Neutrophil (primary cell): ENCODE results near the gene UPK1B.
"Not testable (repeated sequence)": the region's sequence is repeated elsewhere in the genome, so short reads cannot be mapped to it uniquely, and the experiment has no call there.

Experiments
- H3K27ac ChIP-seq: fragments of 200-600 bp; sonication (generic); 2 replicates; pipeline ENCODE4 v1.5.1; 2016; ENCODE audit warnings: mild to moderate bottlenecking, moderate library complexity
- H3K27me3 ChIP-seq: fragments of 200-600 bp; sonication (generic); 2 replicates; pipeline ENCODE4 v1.6.0; 2016; ENCODE audit warnings: mild to moderate bottlenecking
- H3K36me3 ChIP-seq: fragments of 200-600 bp; sonication (generic); 2 replicates; pipeline ENCODE4 v1.5.1; 2017
- H3K4me1 ChIP-seq, 2 experiments: fragments of 200-600 bp in 1 of 2; sonication (generic) in 1 of 2; 1 replicate in 1 of 2; 2 replicates in 1 of 2; pipeline versions ENCODE4 v1.5.1 to v1.6.1; 2013 to 2016; ENCODE audit warnings: low read depth in 1 of 2, low read length in 1 of 2, mild to moderate bottlenecking in 1 of 2, moderate library complexity in 1 of 2; ENCODE audit not compliant: control insufficient read depth in 1 of 2, insufficient read depth in 1 of 2
- H3K4me3 ChIP-seq, 2 experiments: fragments of 200-600 bp in 1 of 2; sonication (generic) in 1 of 2; 1 replicate in 1 of 2; 2 replicates in 1 of 2; pipeline ENCODE4 v1.5.1; 2013 to 2016; ENCODE audit warnings: low read depth in 1 of 2, low read length in 1 of 2, mild to moderate bottlenecking in 1 of 2, moderate library complexity in 1 of 2
- H3K9me3 ChIP-seq: fragments of 200-600 bp; sonication (generic); 2 replicates; pipeline ENCODE4 v1.5.1; 2016
- CTCF ChIP-seq: fragments of 200-600 bp; sonication (generic); IDR thresholded peaks from 2 replicates; pipeline ENCODE4 v1.5.1; 2016; ENCODE audit warnings: antibody characterized with exemption

UPK1B gene

GRCh38 chr3:119238363-119238762, 65.0 kb downstream of the UPK1B start:
- Histone ChIP-seq H3K36me3 (peaks cover 11% of the 10 kb centered on the region), H3K4me3 (peak overlapping the region in 1 of 2 experiments; percentile 12), H3K9me3 (no peaks in the 10 kb centered on the region), H3K27ac (peak overlapping the region; percentile 88), H3K4me1 (peaks cover 49 to 53% of the 10 kb centered on the region in 2 experiments), H3K27me3 (no peaks in the 10 kb centered on the region)
- TF ChIP-seq CTCF = no peak

- H3K4me3 ChIP-seq = peak overlapping the region; percentile 71 to 72
- H3K27me3 ChIP-seq = no peaks in the 10 kb centered on the region
- no peaks in the 10 kb centered on the region for H3K9me3 ChIP-seq
- peaks cover 11% of the 10 kb centered on the region for H3K36me3 ChIP-seq
- peak overlapping the region; percentile 88 for H3K27ac ChIP-seq
- H3K4me1 ChIP-seq = peaks cover 49 to 53% of the 10 kb centered on the region in 2 experiments
- no peak for TF ChIP-seq CTCF
Measured at GRCh38 chr3:119239206-119239820, 65.9 kb downstream of the UPK1B start.

GRCh38 chr3:119240101-119240590, 66.7 kb downstream of the UPK1B start:
- Histone ChIP-seq H3K9me3 (no peaks in the 10 kb centered on the region), H3K27ac (peak overlapping the region; percentile 88), H3K27me3 (no peaks in the 10 kb centered on the region), H3K4me3 (peak overlapping the region; percentile 71 to 72), H3K4me1 (peaks cover 48 to 51% of the 10 kb centered on the region in 2 experiments), H3K36me3 (peaks cover 3% of the 10 kb centered on the region)
- no peak for TF ChIP-seq CTCF

- H3K4me1 ChIP-seq = peaks cover 45 to 49% of the 10 kb centered on the region in 2 experiments
- H3K27ac ChIP-seq = peak within 1 kb of the TSS; percentile 88
- H3K27me3 ChIP-seq = no peaks in the 10 kb centered on the region
- H3K9me3 ChIP-seq = no peaks in the 10 kb centered on the region
- H3K4me3 ChIP-seq = peak within 1 kb of the TSS; percentile 71 to 72
- no peak for TF ChIP-seq CTCF
- H3K36me3 ChIP-seq = no peaks in the 10 kb centered on the region
Measured at GRCh38 chr3:119240591-119241434, 67.4 kb downstream of the UPK1B start, which contains the start of gene B4GALT4. Gene B4GALT4 (minus strand): TSS chr3:119240878. CDS start chr3:119230099, 10,779 bp downstream.

- not testable (repeated sequence) for H3K4me3 ChIP-seq, H3K27ac ChIP-seq, H3K27me3 ChIP-seq, H3K9me3 ChIP-seq, H3K36me3 ChIP-seq
- H3K4me1 ChIP-seq = peaks cover 33 to 35% of the 10 kb centered on the region in 2 experiments
Measured at GRCh38 chr3:119242387-119243057, 69.1 kb downstream of the UPK1B start.

GRCh38 chr3:119243058-119243529, 69.7 kb downstream of the UPK1B start:
- not testable (repeated sequence) for H3K36me3 ChIP-seq, H3K4me3 ChIP-seq, H3K27me3 ChIP-seq, H3K27ac ChIP-seq, H3K9me3 ChIP-seq
- peaks cover 28 to 30% of the 10 kb centered on the region in 2 experiments for H3K4me1 ChIP-seq
